Activated T-cell treated with anti-CD3 and anti-CD28 coated beads, Interleukin-2, amount 50 U/mL, for 4 hours (primary cell): ENCODE results near the gene HDAC4. TPM values are rescaled to one million over a fixed set of nuclear protein-coding genes. Genes with fewer than 3 reads are reported as not detected.
A peak's percentile ranks its signal among the peaks of the same experiment; 100 is the strongest.

ENCODE experiments used
- ATAC-seq, 2 donors: fragments of 200-7000 bp; cut with Tn5 transposase; one replicate each; pipeline ENCODE4 v1.10.0; 2021
- DNase-seq: peaks from one replicate; pipeline ENCODE4 v3.0.0-alpha.2; 2020
- H3K27me3 Mint-ChIP-seq: one replicate; pipeline ENCODE4 v1.8.0; 2021; ENCODE audit warnings: low read depth, mixed read lengths
- H3K36me3 Mint-ChIP-seq: one replicate; pipeline ENCODE4 v1.8.0; 2022; ENCODE audit warnings: mixed read lengths; ENCODE audit not compliant: insufficient read depth
- H3K4me1 Mint-ChIP-seq: one replicate; pipeline ENCODE4 v1.8.0; 2021; ENCODE audit warnings: low read depth, mixed read lengths
- H3K4me3 Mint-ChIP-seq: one replicate; pipeline ENCODE4 v1.8.0; 2021; ENCODE audit warnings: mild to moderate bottlenecking, moderate library complexity, mixed read lengths
- H3K9me3 Mint-ChIP-seq: one replicate; pipeline ENCODE4 v1.8.0; 2021; ENCODE audit warnings: mixed read lengths
- total RNA-seq, 3 donors: library from RNA; stranded (reverse); gene quantifications; one replicate each; pipeline ENCODE4 v1.2.1, GENCODE V29; 2021

HDAC4 gene
- total RNA-seq, 3 donors from 2014 or later, result 30.4 to 34.1 (median 31.9) TPM

DNA sequence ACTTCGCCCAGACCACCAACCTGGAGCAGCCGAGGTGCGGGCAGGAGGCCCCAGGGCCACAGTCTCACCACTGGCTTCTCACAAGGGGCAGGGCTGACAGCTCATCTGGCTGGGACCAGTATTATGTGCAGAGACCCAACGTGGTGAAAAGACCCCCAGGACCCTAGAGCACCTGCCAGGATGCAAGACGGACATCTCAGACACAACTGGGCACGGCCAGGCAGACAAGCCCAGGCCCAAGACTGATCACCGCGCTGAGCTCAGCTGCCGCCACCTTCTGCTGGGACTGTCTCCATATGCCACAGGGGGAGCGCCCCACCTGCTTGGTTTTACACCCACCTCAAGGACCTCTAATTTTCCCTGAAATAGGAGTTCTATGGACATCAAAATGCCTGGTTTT, 23.2 kb downstream of the HDAC4 start:
- H3K36me3 Mint-ChIP-seq, result peaks cover 4% of the 10 kb centered on the region
- peaks cover 30% of the 10 kb centered on the region for H3K4me1 Mint-ChIP-seq
- H3K4me3 Mint-ChIP-seq, result no peak overlapping the region
- ATAC-seq, result no peak
- H3K9me3 Mint-ChIP-seq, result no peaks in the 10 kb centered on the region
- no peak for DNase-seq
- H3K27me3 Mint-ChIP-seq, result no peaks in the 10 kb centered on the region

- H3K36me3 Mint-ChIP-seq, result peaks cover 4% of the 10 kb centered on the region
- ATAC-seq (no peak), DNase-seq (no peak)
- no peaks in the 10 kb centered on the region for H3K27me3 Mint-ChIP-seq
- peaks cover 26% of the 10 kb centered on the region for H3K4me1 Mint-ChIP-seq
- no peaks in the 10 kb centered on the region for H3K9me3 Mint-ChIP-seq
- H3K4me3 Mint-ChIP-seq, result no peak overlapping the region
Measured at GRCh38 chr2:239376942-239377531, 23.8 kb downstream of the HDAC4 start.

DNA sequence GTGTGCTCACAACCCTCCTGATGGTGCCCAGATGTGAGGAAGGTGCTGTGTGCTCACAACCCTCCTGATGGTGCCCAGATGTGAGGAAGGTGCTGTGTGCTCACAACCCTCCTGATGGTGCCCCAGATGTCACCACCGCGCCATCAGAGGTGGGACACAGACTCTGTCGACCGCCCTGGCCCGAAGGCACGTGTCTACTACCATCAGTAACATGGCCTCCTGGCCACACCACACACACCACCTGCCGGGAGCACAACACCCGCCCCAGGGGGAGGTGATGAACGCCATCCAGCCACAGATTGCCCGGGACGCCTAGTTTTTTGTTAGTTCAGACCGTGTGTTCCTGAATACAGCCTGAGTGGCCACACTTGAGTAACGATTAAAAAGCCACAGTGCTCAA, 24.5 kb downstream of the HDAC4 start:
- Mint-ChIP-seq H3K9me3 (no peaks in the 10 kb centered on the region), H3K4me1 (peaks cover 19% of the 10 kb centered on the region), H3K27me3 (no peaks in the 10 kb centered on the region), H3K36me3 (peaks cover 4% of the 10 kb centered on the region), H3K4me3 (no peak overlapping the region)
- no peak for DNase-seq
- no peak for ATAC-seq

DNA sequence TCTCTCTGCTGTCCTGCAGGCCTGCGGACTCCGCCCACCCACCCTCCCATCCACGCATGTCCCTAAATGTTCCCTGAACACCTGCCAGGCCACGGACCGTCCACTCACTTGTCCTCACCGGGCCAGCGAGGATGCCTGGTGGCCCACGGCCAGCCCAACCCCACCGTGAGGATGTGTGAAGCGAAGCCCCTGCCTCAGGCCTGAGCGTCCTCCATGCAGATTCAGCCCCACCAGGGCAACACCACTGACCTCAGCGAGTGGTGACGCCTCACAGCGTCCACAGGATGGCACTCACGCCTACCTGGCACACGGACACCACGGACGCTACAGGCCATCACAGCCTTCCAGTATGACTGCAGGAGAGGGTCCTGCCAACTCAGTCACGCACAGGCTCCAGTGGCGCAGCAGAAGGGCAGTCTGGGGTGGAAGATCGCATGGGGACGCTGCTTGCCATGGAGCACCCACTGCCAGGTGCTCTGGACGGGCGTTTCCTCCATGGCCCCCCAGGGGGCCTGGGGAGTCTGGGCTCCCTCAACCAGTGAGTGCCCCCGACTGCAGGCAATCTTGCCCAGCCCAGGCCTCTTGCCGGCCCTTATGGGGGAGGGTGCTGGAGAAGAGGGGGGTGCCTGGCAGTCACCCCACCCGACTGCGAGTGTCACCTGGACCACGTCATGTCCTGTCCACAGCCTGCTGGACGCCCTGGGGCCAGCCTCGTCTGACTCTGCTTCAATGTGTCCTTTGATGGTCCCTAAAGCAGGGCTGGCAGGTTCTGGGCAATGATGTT, 25.4 kb downstream of the HDAC4 start:
- Mint-ChIP-seq H3K36me3 (peaks cover 2% of the 10 kb centered on the region), H3K4me3 (no peak overlapping the region), H3K4me1 (peaks cover 11% of the 10 kb centered on the region), H3K27me3 (no peaks in the 10 kb centered on the region), H3K9me3 (no peaks in the 10 kb centered on the region)
- no peak for ATAC-seq
- no peak for DNase-seq

DNA sequence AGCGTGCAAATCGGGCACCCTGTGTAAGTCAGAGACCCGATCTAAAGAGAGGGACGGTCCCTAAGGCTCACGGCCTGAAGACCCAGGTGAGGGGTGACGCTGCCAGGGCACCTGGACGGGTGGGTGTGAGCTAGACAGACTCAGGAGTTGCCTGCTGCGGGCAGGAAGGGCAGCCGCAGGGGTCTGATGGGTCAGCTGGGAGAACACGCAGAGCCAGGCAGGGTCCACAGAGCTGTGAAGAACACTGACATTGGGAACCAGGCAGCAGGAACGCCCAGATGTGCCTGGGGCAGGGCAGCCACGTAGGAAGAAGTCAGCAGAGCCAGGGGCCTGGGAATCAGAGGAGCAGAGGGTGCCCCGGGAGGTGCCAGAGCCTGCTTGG, 25.9 kb downstream of the HDAC4 start:
- peaks cover 8% of the 10 kb centered on the region for H3K4me1 Mint-ChIP-seq
- ATAC-seq (no peak), DNase-seq (no peak)
- no peak overlapping the region for H3K4me3 Mint-ChIP-seq
- no peaks in the 10 kb centered on the region for H3K27me3 Mint-ChIP-seq
- peaks cover 2% of the 10 kb centered on the region for H3K36me3 Mint-ChIP-seq
- H3K9me3 Mint-ChIP-seq, result no peaks in the 10 kb centered on the region

DNA sequence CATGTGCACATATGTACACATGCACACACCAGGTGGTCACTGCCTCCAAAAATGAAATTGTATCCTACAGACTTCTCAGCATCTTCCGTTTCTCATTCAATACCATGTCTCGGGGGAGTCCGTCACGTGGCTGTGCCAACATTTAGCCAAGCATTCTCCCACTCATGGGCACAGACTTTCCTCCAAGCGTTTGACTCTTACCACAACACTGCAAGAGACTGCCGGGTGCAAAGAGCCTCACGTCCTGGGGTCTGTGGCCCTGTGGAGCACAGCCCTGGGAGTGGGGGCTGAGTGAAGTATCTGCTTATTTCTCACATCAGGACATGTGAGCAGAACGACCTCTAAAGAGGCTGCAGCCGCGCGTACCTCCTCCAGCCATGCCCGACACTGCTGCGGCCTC, 28.0 kb downstream of the HDAC4 start:
- no peaks in the 10 kb centered on the region for H3K9me3 Mint-ChIP-seq
- H3K27me3 Mint-ChIP-seq, result no peaks in the 10 kb centered on the region
- ATAC-seq, result no peak
- no peaks in the 10 kb centered on the region for H3K36me3 Mint-ChIP-seq
- H3K4me1 Mint-ChIP-seq, result peaks cover 5% of the 10 kb centered on the region
- DNase-seq, result no peak
- no peak overlapping the region for H3K4me3 Mint-ChIP-seq

DNA sequence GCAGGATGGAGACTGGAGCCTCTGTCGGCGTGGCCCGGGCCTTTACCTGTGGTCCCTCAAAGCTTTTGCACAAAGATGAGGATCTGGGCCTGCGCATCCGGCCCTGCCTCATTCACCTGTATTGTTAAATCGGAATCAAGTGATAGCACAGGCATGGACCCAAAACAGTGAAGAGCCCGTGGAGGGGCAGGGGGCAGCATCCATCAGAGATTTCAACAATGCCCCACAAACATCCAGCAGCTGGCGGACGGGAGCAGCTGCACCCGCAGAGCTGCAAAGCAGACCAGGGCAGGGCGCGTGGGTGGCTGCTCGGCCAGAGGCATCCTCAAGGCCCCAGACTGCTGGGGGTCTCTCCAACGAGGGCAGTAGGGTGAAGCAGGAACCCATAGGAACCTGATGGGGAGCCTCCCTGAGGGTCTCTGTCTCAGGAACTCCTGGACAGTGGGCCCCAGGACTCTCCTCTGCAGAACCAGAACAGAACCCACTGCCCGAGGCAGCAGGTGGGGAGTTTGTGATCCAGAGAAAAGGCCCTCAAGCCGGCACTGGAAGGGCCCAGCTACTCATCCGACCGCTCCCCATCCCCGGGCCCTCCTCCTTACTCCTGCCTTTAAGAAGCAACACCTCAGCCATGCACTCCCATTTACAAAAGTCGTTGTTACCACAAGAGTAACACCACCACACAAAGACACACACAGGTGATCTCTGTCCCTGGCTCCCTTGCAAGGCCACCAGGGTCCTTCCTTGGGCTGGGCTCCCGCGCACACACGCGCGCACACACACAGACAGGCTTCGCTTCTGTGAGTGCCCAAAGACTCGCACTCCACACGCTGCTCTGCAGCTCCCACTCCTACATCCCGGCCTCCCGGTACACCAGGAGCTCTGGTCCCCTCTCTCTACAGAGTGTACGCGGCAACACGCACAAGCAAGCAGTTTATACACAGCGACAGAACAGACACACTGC, 28.8 kb downstream of the HDAC4 start:
- ATAC-seq, result no peak
- Mint-ChIP-seq H3K9me3 (no peaks in the 10 kb centered on the region), H3K4me1 (peaks cover 5% of the 10 kb centered on the region), H3K36me3 (no peaks in the 10 kb centered on the region), H3K4me3 (no peak overlapping the region), H3K27me3 (no peaks in the 10 kb centered on the region)
- DNase-seq, result no peak

- Mint-ChIP-seq H3K27me3 (no peaks in the 10 kb centered on the region), H3K4me1 (peaks cover 8% of the 10 kb centered on the region), H3K4me3 (no peak overlapping the region), H3K36me3 (no peaks in the 10 kb centered on the region), H3K9me3 (no peaks in the 10 kb centered on the region)
- ATAC-seq (no peak), DNase-seq (no peak)
Measured at GRCh38 chr2:239370876-239371725, 29.7 kb downstream of the HDAC4 start.

DNA sequence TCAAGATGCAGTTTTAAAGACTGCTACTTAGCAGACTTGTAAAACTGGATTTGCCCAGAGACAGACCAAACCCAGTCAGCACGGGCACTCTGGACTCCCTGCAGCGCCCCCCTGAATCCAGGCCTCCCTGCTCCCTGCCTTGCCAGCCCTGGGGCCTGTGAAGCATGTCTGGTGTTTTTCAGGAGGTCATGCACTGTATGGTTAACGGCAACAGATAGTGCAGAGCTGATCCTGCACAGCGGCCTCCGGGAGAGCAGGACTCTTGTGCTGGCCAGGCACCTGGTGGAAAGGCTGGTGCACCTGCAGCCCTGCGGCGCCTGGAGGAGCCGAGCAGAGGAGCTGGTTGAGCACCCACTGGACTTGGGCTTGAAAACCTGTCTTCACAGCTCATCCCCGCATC, 30.4 kb downstream of the HDAC4 start:
- Mint-ChIP-seq H3K9me3 (no peaks in the 10 kb centered on the region), H3K4me3 (peak overlapping the region; percentile 58), H3K27me3 (no peaks in the 10 kb centered on the region), H3K36me3 (no peaks in the 10 kb centered on the region), H3K4me1 (peaks cover 8% of the 10 kb centered on the region)
- no peak for ATAC-seq
- DNase-seq, result no peak

DNA sequence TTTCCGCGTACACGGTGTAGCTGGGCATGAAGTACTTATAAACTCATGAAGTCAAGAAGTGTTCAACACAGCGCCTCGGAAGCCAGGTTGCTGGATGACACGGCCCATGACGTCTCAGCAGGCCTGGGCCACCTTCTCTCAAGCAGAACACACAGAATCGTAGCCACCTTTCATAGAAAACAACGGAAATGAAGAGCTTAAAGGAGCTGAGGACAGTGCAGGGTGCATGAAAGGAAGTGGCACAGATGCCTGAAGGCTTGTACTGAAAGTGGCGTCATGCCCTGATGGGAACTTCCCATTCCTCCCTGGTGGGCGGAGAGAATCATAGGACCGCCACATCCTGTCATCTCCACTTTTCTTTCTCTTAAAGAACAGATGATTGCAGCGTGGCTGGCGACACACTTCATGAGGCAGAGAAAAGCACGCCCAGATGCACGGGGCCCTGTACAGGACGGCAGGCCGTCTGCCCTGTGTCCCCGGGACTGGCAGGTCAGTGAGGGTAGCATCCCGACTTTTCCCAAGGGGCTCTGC, 31.1 kb downstream of the HDAC4 start:
- peaks cover 13% of the 10 kb centered on the region for H3K4me1 Mint-ChIP-seq
- peak; percentile 65 for DNase-seq
- H3K4me3 Mint-ChIP-seq, result peak overlapping the region; percentile 58
- ATAC-seq, result peak; percentile 97
- H3K36me3 Mint-ChIP-seq, result peaks cover under 1% of the 10 kb centered on the region
- H3K27me3 Mint-ChIP-seq, result no peaks in the 10 kb centered on the region
- H3K9me3 Mint-ChIP-seq, result no peaks in the 10 kb centered on the region

- DNase-seq (no peak), ATAC-seq (no peak)
- peaks cover 18% of the 10 kb centered on the region for H3K4me1 Mint-ChIP-seq
- peaks cover 3% of the 10 kb centered on the region for H3K36me3 Mint-ChIP-seq
- no peak overlapping the region for H3K4me3 Mint-ChIP-seq
- no peaks in the 10 kb centered on the region for H3K27me3 Mint-ChIP-seq
- no peaks in the 10 kb centered on the region for H3K9me3 Mint-ChIP-seq
Measured at GRCh38 chr2:239368906-239369552, 31.8 kb downstream of the HDAC4 start.

GRCh38 chr2:239368321-239368720, 32.5 kb downstream of the HDAC4 start:
- Mint-ChIP-seq H3K27me3 (no peaks in the 10 kb centered on the region), H3K4me1 (peaks cover 25% of the 10 kb centered on the region), H3K4me3 (no peak overlapping the region), H3K9me3 (no peaks in the 10 kb centered on the region), H3K36me3 (peaks cover 3% of the 10 kb centered on the region)
- no peak for ATAC-seq
- DNase-seq, result no peak

DNA sequence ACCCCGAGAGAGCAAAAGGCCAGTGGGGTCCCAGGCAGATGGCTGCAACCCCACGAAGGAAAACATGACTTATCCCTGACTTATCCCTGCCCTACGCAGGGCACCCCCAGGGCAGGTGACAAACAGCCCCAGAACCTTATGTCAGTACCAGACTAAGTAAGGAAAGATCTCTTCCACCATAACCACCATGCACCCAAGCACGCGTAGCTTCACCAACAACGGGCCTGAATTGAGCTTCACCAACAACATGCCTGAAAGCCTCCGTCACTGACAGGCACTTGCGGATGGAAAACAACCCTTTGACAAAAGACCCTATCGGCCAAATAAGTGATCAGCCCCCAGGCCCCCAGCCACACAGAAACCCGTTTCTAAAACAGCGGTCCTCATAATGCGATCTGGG, 34.1 kb downstream of the HDAC4 start:
- Mint-ChIP-seq H3K36me3 (peaks cover 3% of the 10 kb centered on the region), H3K4me3 (no peak overlapping the region), H3K27me3 (no peaks in the 10 kb centered on the region), H3K9me3 (no peaks in the 10 kb centered on the region), H3K4me1 (peaks cover 29% of the 10 kb centered on the region)
- ATAC-seq, result no peak
- DNase-seq, result no peak
